GM06990 (cell line): ENCODE results near the gene PIR.

ENCODE experiments used
- DNase-seq: peaks from one replicate; pipeline ENCODE4 v3.0.0-alpha.2; 2011; ENCODE audit not compliant: insufficient read length; ENCODE audit errors: extremely low read depth
- H3K27me3 ChIP-seq: replicated peaks from 2 replicates; pipeline ENCODE4 v1.6.0; 2011; ENCODE audit warnings: low read length; ENCODE audit not compliant: control insufficient read depth, insufficient read depth
- H3K36me3 ChIP-seq: 2 replicates; pipeline ENCODE4 v1.5.1; 2011; ENCODE audit warnings: low read length; ENCODE audit not compliant: control insufficient read depth, insufficient read depth
- H3K4me3 ChIP-seq: replicated peaks from 2 replicates; pipeline ENCODE4 v1.5.1; 2011; ENCODE audit warnings: low read depth, mild to moderate bottlenecking, control low read depth, low read length
- CTCF ChIP-seq: IDR thresholded peaks from 2 replicates; pipeline ENCODE4 v1.5.1; 2011; ENCODE audit warnings: low read length, control low read depth, mild to moderate bottlenecking, inconsistent platforms; ENCODE audit not compliant: insufficient read depth, poor library complexity, severe bottlenecking

PIR gene

DNA sequence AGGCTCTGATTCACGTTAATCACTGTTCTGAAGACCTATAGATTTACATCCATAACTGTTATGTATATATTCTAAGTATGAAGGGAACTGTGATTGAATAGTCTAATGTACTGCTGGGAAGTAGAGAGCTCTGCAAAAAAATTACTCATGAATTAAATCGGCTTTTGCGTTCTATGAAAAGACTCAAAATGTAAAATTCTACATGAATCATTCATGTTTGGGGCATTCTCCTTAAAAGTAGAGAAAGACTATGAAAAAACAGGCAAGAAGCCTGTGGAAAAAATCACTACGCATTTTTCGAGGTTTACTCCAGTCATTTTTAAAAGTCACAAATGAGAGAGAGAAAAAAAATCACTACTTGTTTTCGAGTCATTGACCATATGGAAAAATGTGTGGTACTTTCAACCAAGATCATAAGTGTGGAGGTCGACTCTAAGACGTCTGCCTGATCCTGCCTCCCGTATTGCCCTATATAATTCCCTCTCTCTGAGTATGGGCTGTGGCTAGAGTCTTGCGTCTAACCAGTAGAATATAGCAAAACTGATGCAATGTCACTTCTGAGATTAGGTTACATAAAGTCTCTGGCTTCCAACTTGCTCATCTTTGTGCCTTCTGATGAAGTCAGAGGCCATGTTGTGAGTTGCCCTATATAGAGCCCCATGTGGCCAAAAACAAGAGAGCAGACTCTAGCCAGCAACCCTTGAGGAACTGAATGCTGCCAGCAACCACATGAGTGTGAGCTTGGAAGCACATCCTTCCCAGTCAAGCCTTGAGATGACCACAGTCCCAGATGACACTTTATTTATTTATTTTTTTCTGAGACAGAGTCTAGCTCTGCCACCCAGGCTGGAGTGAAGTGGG, 76.8 kb downstream of the PIR start:
- no peak for DNase-seq

GRCh38 chrX:15413101-15413500, 80.0 kb downstream of the PIR start:
- Histone ChIP-seq H3K27me3 (no peaks in the 10 kb centered on the region), H3K4me3 (no peak overlapping the region), H3K36me3 (no peaks in the 10 kb centered on the region)
- no peak for DNase-seq
- no peak for TF ChIP-seq CTCF

More for the DNA sequence above, 76.8 kb downstream of the PIR start:
- H3K27me3 ChIP-seq, result no peaks in the 10 kb centered on the region
- TF ChIP-seq CTCF, result no peak
- H3K4me3 ChIP-seq, result no peak overlapping the region
- no peaks in the 10 kb centered on the region for H3K36me3 ChIP-seq

DNA sequence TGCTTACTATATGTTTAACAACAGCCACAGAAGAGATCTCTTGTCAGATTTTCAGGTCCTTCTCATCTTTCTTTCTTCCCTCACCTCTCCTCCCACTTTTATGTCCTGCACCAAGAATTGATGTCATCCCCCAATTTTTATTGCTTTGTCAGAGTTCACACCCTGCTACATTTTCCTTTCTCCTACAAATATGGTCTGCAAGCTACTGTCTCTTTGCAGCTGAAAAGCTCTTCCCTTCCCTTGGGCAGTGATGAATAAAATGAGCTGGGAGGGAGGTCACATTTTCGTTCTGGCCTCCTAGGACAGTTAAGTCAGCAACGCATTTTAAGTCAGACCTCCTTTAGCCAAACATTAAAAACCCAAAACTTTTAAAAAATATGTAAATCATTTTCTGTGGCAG, 82.2 kb downstream of the PIR start:
- DNase-seq, result no peak
- no peak for TF ChIP-seq CTCF

DNA sequence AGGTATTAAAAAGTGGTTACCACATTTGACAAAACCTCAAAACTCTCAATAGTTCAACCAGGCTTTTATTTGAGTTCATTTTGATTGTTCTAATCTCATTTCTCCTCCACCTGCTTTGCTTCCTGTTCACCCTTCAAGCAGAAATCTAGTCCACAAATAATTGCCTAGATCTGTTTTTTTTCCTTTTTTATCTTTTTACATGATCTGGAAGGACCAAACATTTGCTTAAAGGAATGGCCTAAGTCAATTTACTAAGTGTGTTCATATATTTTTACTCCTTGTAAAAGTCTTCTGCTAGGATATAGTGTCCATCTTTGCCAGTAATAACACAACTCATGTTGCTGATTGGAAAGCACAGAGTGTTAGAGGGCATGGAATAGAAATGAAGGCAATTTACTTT, 82.7 kb downstream of the PIR start:
- no peak for DNase-seq
- H3K4me3 ChIP-seq, result no peak overlapping the region
- TF ChIP-seq CTCF, result no peak
- no peaks in the 10 kb centered on the region for H3K27me3 ChIP-seq
- H3K36me3 ChIP-seq, result no peaks in the 10 kb centered on the region

More for the DNA sequence above, 82.2 kb downstream of the PIR start:
- Histone ChIP-seq H3K4me3 (no peak overlapping the region), H3K27me3 (no peaks in the 10 kb centered on the region), H3K36me3 (no peaks in the 10 kb centered on the region)

GRCh38 chrX:15405846-15406245, 87.3 kb downstream of the PIR start:
- H3K4me3 ChIP-seq, result no peak overlapping the region
- DNase-seq, result no peak
- no peaks in the 10 kb centered on the region for H3K27me3 ChIP-seq
- no peaks in the 10 kb centered on the region for H3K36me3 ChIP-seq
- TF ChIP-seq CTCF, result no peak
